K562 (cell line): ENCODE data around the gene TMTC2. TPM values are rescaled to one million over a fixed set of nuclear protein-coding genes. Genes with fewer than 3 reads are reported as not detected.

ENCODE experiments used
- ATAC-seq: fragments of 200-7000 bp; cut with Tn5 transposase; 3 replicates; pipeline ENCODE4 v1.9.1; 2020; ENCODE audit warnings: moderate library complexity
- BruUV-seq: library from RNA; stranded (reverse); fragments of 400-500 nt; replicated peaks from 2 replicates; lab custom pipeline; 2021; lab: Mats Ljungman, UMichigan
- CTCF ChIA-PET: fragments of 300-600 bp; formaldehyde crosslinking; extraction: SDS; loops from one replicate; lab custom pipeline; 2021; ENCODE audit warnings: low intra/inter-chr PET ratio; lab: Yijun Ruan, JAX
- POLR2A ChIA-PET: fragments of 300-600, 350-650 bp; sonication (Branson Sonifier 250); formaldehyde crosslinking; extraction: SDS; loops from one replicate; lab custom pipeline; 2021; ENCODE audit warnings: antibody characterized with exemption, inconsistent platforms; lab: Yijun Ruan, JAX
- DNase-seq, 4 experiments: peaks; one replicate each; pipeline versions ENCODE4 v3.0.0 to v3.0.0-alpha.2; 2011 to 2018; ENCODE audit warnings: low spot score in 3 of 4, mixed read lengths in 3 of 4; ENCODE audit errors: extremely low read depth in 1 of 4
- FAIRE-seq: peaks from 2 replicates; lab custom pipeline; 2011; peaks lifted over from hg19 to GRCh38; lab: Jason Lieb, UNC
- H2AFZ ChIP-seq: 2 replicates; pipeline ENCODE4 v1.6.0; 2011; ENCODE audit warnings: low read depth, low read length, control low read depth, inconsistent platforms
- H3K27ac ChIP-seq: fragments of 200-600 bp; 3 replicates; pipeline ENCODE4 v1.8.0; 2011; ENCODE audit warnings: low read depth, mild to moderate bottlenecking, control low read depth, inconsistent platforms, low read length, moderate library complexity, mixed read lengths; ENCODE audit errors: extremely low read depth
- H3K27me3 ChIP-seq, 2 experiments: fragments of 300-600 bp in 1 of 2; 2 replicates in 1 of 2; 3 replicates in 1 of 2; pipeline versions ENCODE4 v1.6.0 to v1.8.0; 2011; ENCODE audit warnings: inconsistent platforms in 2 of 2, low read length in 2 of 2, mild to moderate bottlenecking in 1 of 2, mixed read lengths in 1 of 2, moderate library complexity in 1 of 2; ENCODE audit not compliant: control insufficient read depth in 2 of 2, insufficient read depth in 2 of 2
- H3K36me3 ChIP-seq: fragments of 300-600 bp; 3 replicates; pipeline ENCODE4 v1.8.0; 2011; ENCODE audit warnings: mild to moderate bottlenecking, low read length, inconsistent platforms; ENCODE audit not compliant: control insufficient read depth, insufficient read depth
- H3K4me1 ChIP-seq, 2 experiments: fragments of 200-600 bp in 1 of 2; replicated peaks in 1 of 2; 2 replicates in 1 of 2; 3 replicates in 1 of 2; pipeline versions ENCODE4 v1.5.1 to v1.8.0; 2011; ENCODE audit warnings: inconsistent platforms in 2 of 2, low read length in 2 of 2, mild to moderate bottlenecking in 1 of 2, mixed read lengths in 1 of 2, moderate library complexity in 1 of 2; ENCODE audit not compliant: control insufficient read depth in 2 of 2, insufficient read depth in 2 of 2
- H3K4me2 ChIP-seq: 2 replicates; pipeline ENCODE4 v1.6.1; 2011; ENCODE audit warnings: low read length, control low read depth, inconsistent platforms, mixed read lengths; ENCODE audit not compliant: insufficient read depth
- H3K4me3 ChIP-seq: fragments of 200-600 bp; sonication (generic), shearing (Covaris generic); 2 replicates; pipeline ENCODE4 v1.5.1; 2016; ENCODE audit warnings: control low read depth, inconsistent platforms
- H3K79me2 ChIP-seq: fragments of 200-600 bp; 3 replicates; pipeline ENCODE4 v1.8.0; 2011; ENCODE audit warnings: low read length, inconsistent platforms; ENCODE audit not compliant: control insufficient read depth, insufficient read depth
- H3K9ac ChIP-seq, 2 experiments: 2 replicates each; pipeline versions ENCODE4 v1.6.0 to v1.6.1; 2011; ENCODE audit warnings: low read depth in 2 of 2, low read length in 2 of 2, control low read depth in 1 of 2, inconsistent platforms in 1 of 2, mild to moderate bottlenecking in 1 of 2, mixed read lengths in 1 of 2; ENCODE audit not compliant: insufficient read depth in 1 of 2
- H3K9me1 ChIP-seq: one replicate; pipeline ENCODE4 v1.6.0; 2011; ENCODE audit warnings: inconsistent platforms, mild to moderate bottlenecking, low read length, moderate library complexity; ENCODE audit not compliant: control insufficient read depth, insufficient read depth
- H3K9me3 ChIP-seq: replicated peaks from 2 replicates; pipeline ENCODE4 v1.5.1; 2011; ENCODE audit warnings: low read depth, low read length, inconsistent platforms; ENCODE audit not compliant: control insufficient read depth, insufficient read depth
- H4K20me1 ChIP-seq: replicated peaks from 2 replicates; pipeline ENCODE4 v1.6.1; 2011; ENCODE audit warnings: low read length, inconsistent platforms, mixed read lengths; ENCODE audit not compliant: control insufficient read depth, insufficient read depth
- ADNP ChIP-seq: fragments of 200-800 bp; sonication (Bioruptor generic); IDR thresholded peaks from 2 replicates; pipeline ENCODE4 v1.6.1; 2016; ENCODE audit warnings: missing genetic modification characterization, missing compliant biosample characterization
- ATF1 ChIP-seq, 2 experiments: fragments of 450-650 bp in 1 of 2; IDR thresholded peaks; 2 replicates each; pipeline ENCODE4 v1.6.1; 2016; ENCODE audit warnings: missing compliant biosample characterization in 1 of 2, missing genetic modification characterization in 1 of 2
- CREB1 ChIP-seq, 2 experiments: sonication (generic) in 1 of 2; formaldehyde crosslinking in 1 of 2; IDR thresholded peaks; 2 replicates each; pipeline versions ENCODE4 v1.6.1 to v1.8.0; 2012 to 2022; ENCODE audit warnings: inconsistent platforms in 1 of 2, mild to moderate bottlenecking in 1 of 2, missing genetic modification reagents in 1 of 2, moderate library complexity in 1 of 2
- ELF1 ChIP-seq: fragments of 200-800 bp; sonication (Bioruptor generic); IDR thresholded peaks from 2 replicates; pipeline ENCODE4 v1.6.1; 2016; ENCODE audit warnings: missing genetic modification characterization, missing compliant biosample characterization
- EP300 ChIP-seq: IDR thresholded peaks from 2 replicates; pipeline ENCODE4 v1.6.1; 2012; ENCODE audit warnings: low read length, improper control_type of control experiment
- HNRNPL ChIP-seq: fragments of 200-400 bp; formaldehyde crosslinking; IDR thresholded peaks from 2 replicates; pipeline ENCODE4 v1.6.1; 2017; ENCODE audit warnings: low read depth, mild to moderate bottlenecking, low read length
- MEIS2 ChIP-seq: fragments of 450-650 bp; IDR thresholded peaks from 2 replicates; pipeline ENCODE4 v1.6.1; 2014; ENCODE audit warnings: mild to moderate bottlenecking; ENCODE audit not compliant: partially characterized antibody
- NBN ChIP-seq: fragments of 450-650 bp; IDR thresholded peaks from 2 replicates; pipeline ENCODE4 v1.6.1; 2016; ENCODE audit warnings: low read depth, mild to moderate bottlenecking
- NFIC ChIP-seq: fragments of 450-650 bp; IDR thresholded peaks from 2 replicates; pipeline ENCODE4 v1.6.1; 2017; ENCODE audit warnings: mild to moderate bottlenecking, inconsistent platforms
- PBX2 ChIP-seq, 2 experiments: IDR thresholded peaks in 1 of 2; conservative IDR thresholded peaks in 1 of 2; 2 replicates each; pipeline ENCODE4 v1.6.1; 2016; ENCODE audit warnings: low read depth in 2 of 2, mild to moderate bottlenecking in 1 of 2, missing compliant biosample characterization in 1 of 2, missing genetic modification characterization in 1 of 2, moderate library complexity in 1 of 2
- POLR3A ChIP-seq: IDR thresholded peaks from 2 replicates; pipeline ENCODE4 v1.6.1; 2011; ENCODE audit warnings: borderline replicate concordance, mild to moderate bottlenecking, moderate library complexity; ENCODE audit not compliant: insufficient read length, insufficient read depth; ENCODE audit errors: extremely low read depth
- RBM15 ChIP-seq: fragments of 200-400 bp; formaldehyde crosslinking; IDR thresholded peaks from 2 replicates; pipeline ENCODE4 v1.6.1; 2018; ENCODE audit warnings: mild to moderate bottlenecking, low read length, moderate library complexity; ENCODE audit not compliant: insufficient read depth
- TAL1 ChIP-seq: fragments of 450-650 bp; IDR thresholded peaks from 2 replicates; pipeline ENCODE4 v1.6.1; 2016; ENCODE audit warnings: mild to moderate bottlenecking
- TRIM24 ChIP-seq, 2 experiments: fragments of 450-650 bp; IDR thresholded peaks; 2 replicates each; pipeline ENCODE4 v1.6.1; 2016
- ZBTB12 ChIP-seq: fragments of 250-450 bp; sonication (Bioruptor Pico); IDR thresholded peaks from 2 replicates; pipeline ENCODE4 v1.4.0; 2020
- ZFP1 ChIP-seq: fragments of 450-650 bp; formaldehyde crosslinking; IDR thresholded peaks from 2 replicates; pipeline ENCODE4 v1.4.0; 2020; ENCODE audit warnings: mild to moderate bottlenecking, mixed read lengths
- ZNF134 ChIP-seq: fragments of 250-450 bp; sonication (Bioruptor Pico); conservative IDR thresholded peaks from 2 replicates; pipeline ENCODE4 v1.4.0; 2020
- WGBS: fragments of 100-300 bp; shearing (Covaris generic); methylation state at CpG from one replicate; pipeline ENCODE4 v1.1.6; 2016; ENCODE audit warnings: low coverage, mixed read lengths; ENCODE audit not compliant: insufficient coverage; ENCODE audit errors: missing lambda C conversion rate; 5-methylcytosine and 5-hydroxymethylcytosine counted together
- in situ Hi-C: fragments of 300-500 bp; cut with MboI; formaldehyde crosslinking; loops from 4 replicates; pipeline ENCODE4 v1.15.0; 2018; ENCODE audit warnings: inconsistent platforms, mixed read lengths
- intact Hi-C: fragments of 100-400 bp; cut with micrococcal nuclease; formaldehyde crosslinking; loops from 2 replicates; pipeline ENCODE4 v1.14.2; 2022
- polyA plus RNA-seq, 8 experiments: library from polyadenylated mRNA; depleted of rRNA in 4 of 8; stranded (reverse) in 5 of 8; unstranded in 3 of 8; fragments of >200 nt; fragmentation: Nextera tagmentation in 2 of 8; fragmentation: Illumina TruSeq in 1 of 8; extraction: Ambion mirVana in 2 of 8; extraction: Trizol in 1 of 8; gene quantifications; 2 replicates each; pipeline versions ENCODE4 v1.2.1 to v1.2.3, GENCODE V29; 2011 to 2014; ENCODE audit warnings: inconsistent platforms in 1 of 8, missing spikeins in 1 of 8
- total RNA-seq, 7 experiments: library from RNA; depleted of rRNA in 6 of 7; stranded (reverse); fragments of >200 nt in 6 of 7; fragmentation: Illumina TruSeq in 2 of 7; extraction: Trizol in 2 of 7; gene quantifications; 2 replicates each; pipeline versions ENCODE4 v1.2.1 to v1.2.3, GENCODE V29; 2011 to 2021; ENCODE audit warnings: low replicate concordance in 1 of 7

TMTC2 gene
- total and polyA plus RNA-seq, 9 of the 15 experiments (the other 6 are each of a cell fraction or from before 2014, with no cell fraction given), result 0.29 to 1.1 (median 0.55) TPM

GRCh38 chr12:83172441-83172840 is 485.7 kb downstream of the TMTC2 start (continued):
- TF ChIP-seq MEIS2 (peak; percentile 53), TRIM24 (IDR thresholded peaks at IDR 0.05) (0 out of 4 replicates have a peak, but pooled peaks of 1 of the 2 experiments have one; percentile 22), TAL1 (peak; percentile 49), ZNF134 (CRISPR knock-in tag) (no peak), EP300 (peak; percentile 57; the same call in 1 of the 2 replicates), POLR3A (no peak), CREB1 (IDR thresholded peaks at IDR 0.05) (no peak), CREB1 (CRISPR knock-in tag; IDR thresholded peaks at IDR 0.05) (no peak)

- 4% methylated on average over 7 of the region's 7 CpGs for WGBS
- peak overlapping the region in 1 of 2 experiments; percentile 46; a peak in 2 of 4 replicates for H3K9ac ChIP-seq
- no peaks in the 10 kb centered on the region for H3K9me1 ChIP-seq
- DNase-seq, result peak; percentile 65 to 88 (median 76)
- H3K4me1 ChIP-seq, result peaks cover 3 to 27% of the 10 kb centered on the region in 2 experiments; a peak in 4 of 5 replicates
- H3K36me3 ChIP-seq, result no peaks in the 10 kb centered on the region
- peak overlapping the region; percentile 49 for H3K4me2 ChIP-seq
- H3K9me3 ChIP-seq, result no peaks in the 10 kb centered on the region; the same call in 1 of the 2 replicates
- intact Hi-C loops, result loop anchor here (1.0 to 10.0 kb wide), 3 partner anchors 23 to 158 kb away; no protein-coding TSS in a partner anchor
- H4K20me1 ChIP-seq, result no peaks in the 10 kb centered on the region
- no TSS peak for BruUV-seq
- CTCF ChIA-PET, result no interaction called here
- ATAC-seq, result peak; percentile 94
- no peak overlapping the region for H3K4me3 ChIP-seq
- peak overlapping the region; percentile 73 for H3K27ac ChIP-seq
- POLR2A ChIA-PET, result interaction anchor here (1.0 to 1.8 kb wide), 3 partner anchors 21 to 51 kb away, joined by 3 to 5 read pairs (median 3); no protein-coding TSS in a partner anchor
- in situ Hi-C loops, result no loop called here
- peak overlapping the region; percentile 48 for H2AFZ ChIP-seq
- no peaks in the 10 kb centered on the region for H3K79me2 ChIP-seq
- H3K27me3 ChIP-seq, result no peaks in the 10 kb centered on the region
- peak; percentile 98 for FAIRE-seq
- peak; percentile 86 for TF ChIP-seq NFIC
- TF ChIP-seq NBN, result 0 out of 2 replicates have a peak, but pooled peaks have one; percentile 53
- no peak for TF ChIP-seq ELF1
- no peak for TF ChIP-seq ADNP
- TF ChIP-seq ATF1 (CRISPR knock-in tag; IDR thresholded peaks at IDR 0.05), result no peak
- TF ChIP-seq ATF1 (tag; IDR thresholded peaks at IDR 0.05), result peak; percentile 62
- no peak for TF ChIP-seq PBX2 (CRISPR knock-in tag; IDR thresholded peaks at IDR 0.05; ENCODE audit: low read depth)
- TF ChIP-seq PBX2 (tag; conservative IDR thresholded peaks at IDR 0.05; ENCODE audit: low read depth), result peak; percentile 99
- TF ChIP-seq RBM15, result no peak
- no peak for TF ChIP-seq HNRNPL
- TF ChIP-seq ZFP1 (CRISPR knock-in tag), result no peak
- no peak for TF ChIP-seq ZBTB12 (CRISPR knock-in tag)
Observed at GRCh38 chr12:83172866-83173649, 486.4 kb downstream of the TMTC2 start.
